Neural progenitor cell (in vitro differentiated cells): ENCODE measurements around the gene C3orf70. TPM values are rescaled to one million over a fixed set of nuclear protein-coding genes. Genes with fewer than 3 reads are reported as not detected.

Source experiments
- DNase-seq: peaks from one replicate; pipeline ENCODE4 v3.0.0-alpha.2; 2016; ENCODE audit warnings: low spot score
- H2AFZ ChIP-seq: fragments of 200-600 bp; sonication (generic); replicated peaks from 2 replicates; pipeline ENCODE4 v1.6.1; 2016; ENCODE audit warnings: antibody characterized with exemption
- H3F3A ChIP-seq: fragments of 200-600 bp; sonication (generic); 2 replicates; pipeline ENCODE4 v1.6.1; 2016; ENCODE audit warnings: antibody characterized with exemption, low read depth
- H3K27ac ChIP-seq: fragments of 200-600 bp; sonication (generic); 2 replicates; pipeline ENCODE4 v1.5.1; 2016; ENCODE audit warnings: mild to moderate bottlenecking
- H3K27me3 ChIP-seq: fragments of 200-600 bp; sonication (generic); 2 replicates; pipeline ENCODE4 v1.6.1; 2016; ENCODE audit warnings: mild to moderate bottlenecking, moderate library complexity
- H3K36me3 ChIP-seq: fragments of 200-600 bp; sonication (generic); 2 replicates; pipeline ENCODE4 v1.5.1; 2016
- H3K4me1 ChIP-seq: fragments of 200-600 bp; sonication (generic); 2 replicates; pipeline ENCODE4 v1.6.1; 2016; ENCODE audit warnings: mixed run types
- H3K4me2 ChIP-seq: fragments of 200-600 bp; sonication (generic); 2 replicates; pipeline ENCODE4 v1.6.1; 2016
- H3K4me3 ChIP-seq: fragments of 200-600 bp; sonication (generic); 2 replicates; pipeline ENCODE4 v1.5.1; 2016
- H3K79me2 ChIP-seq: fragments of 200-600 bp; sonication (generic); 2 replicates; pipeline ENCODE4 v1.6.1; 2016; ENCODE audit warnings: low read depth
- H3K9ac ChIP-seq: fragments of 200-600 bp; sonication (generic); 2 replicates; pipeline ENCODE4 v1.6.1; 2016
- H3K9me3 ChIP-seq: fragments of 200-600 bp; sonication (generic); 2 replicates; pipeline ENCODE4 v1.5.1; 2016; ENCODE audit warnings: low read depth
- H4K20me1 ChIP-seq: fragments of 200-600 bp; sonication (generic); 2 replicates; pipeline ENCODE4 v1.6.1; 2016; ENCODE audit warnings: low read depth
- H3K27ac Mint-ChIP-seq: 3 replicates; pipeline ENCODE4 v1.8.0; 2021; ENCODE audit warnings: mixed read lengths
- H3K27me3 Mint-ChIP-seq: 2 replicates; pipeline ENCODE4 v1.8.0; 2022; ENCODE audit warnings: low read depth, mild to moderate bottlenecking, inconsistent platforms, moderate library complexity, mixed read lengths; ENCODE audit not compliant: insufficient read depth
- H3K36me3 Mint-ChIP-seq: 3 replicates; pipeline ENCODE4 v1.8.0; 2021; ENCODE audit warnings: mixed read lengths
- H3K4me1 Mint-ChIP-seq: 3 replicates; pipeline ENCODE4 v1.8.0; 2021; ENCODE audit warnings: mixed read lengths
- H3K4me3 Mint-ChIP-seq: 3 replicates; pipeline ENCODE4 v1.8.0; 2021; ENCODE audit warnings: mild to moderate bottlenecking, moderate library complexity, mixed read lengths
- H3K9me3 Mint-ChIP-seq: 3 replicates; pipeline ENCODE4 v1.8.0; 2020; ENCODE audit warnings: mixed read lengths
- EZH2 ChIP-seq: fragments of 200-600 bp; sonication (generic); IDR thresholded peaks from 2 replicates; pipeline ENCODE4 v1.6.1; 2017; ENCODE audit warnings: antibody characterized with exemption, mild to moderate bottlenecking, moderate library complexity
- EZH2phosphoT487 ChIP-seq: fragments of 200-600 bp; sonication (generic); IDR thresholded peaks from 2 replicates; pipeline ENCODE4 v1.6.1; 2017; ENCODE audit warnings: antibody characterized with exemption
- total RNA-seq: library from RNA; depleted of rRNA; stranded (reverse); fragments of >200 nt; gene quantifications from 2 replicates; pipeline ENCODE4 v1.2.3, GENCODE V29; 2015; ENCODE audit warnings: low replicate concordance
- TF ChIP-seq, protein P1 (sequence below): fragments of 200-600 bp; sonication (generic); IDR thresholded peaks from 2 replicates; pipeline ENCODE4 v1.5.1; 2017; ENCODE audit warnings: antibody characterized with exemption, mild to moderate bottlenecking

C3orf70 gene, protein sequence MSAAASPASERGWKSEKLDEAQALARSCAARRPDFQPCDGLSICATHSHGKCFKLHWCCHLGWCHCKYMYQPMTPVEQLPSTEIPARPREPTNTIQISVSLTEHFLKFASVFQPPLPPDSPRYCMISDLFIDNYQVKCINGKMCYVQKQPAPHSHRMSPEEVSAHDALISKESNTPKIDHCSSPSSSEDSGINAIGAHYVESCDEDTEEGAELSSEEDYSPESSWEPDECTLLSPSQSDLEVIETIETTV
- 4.7 and 4.8 TPM in 2 replicates for total RNA-seq

DNA sequence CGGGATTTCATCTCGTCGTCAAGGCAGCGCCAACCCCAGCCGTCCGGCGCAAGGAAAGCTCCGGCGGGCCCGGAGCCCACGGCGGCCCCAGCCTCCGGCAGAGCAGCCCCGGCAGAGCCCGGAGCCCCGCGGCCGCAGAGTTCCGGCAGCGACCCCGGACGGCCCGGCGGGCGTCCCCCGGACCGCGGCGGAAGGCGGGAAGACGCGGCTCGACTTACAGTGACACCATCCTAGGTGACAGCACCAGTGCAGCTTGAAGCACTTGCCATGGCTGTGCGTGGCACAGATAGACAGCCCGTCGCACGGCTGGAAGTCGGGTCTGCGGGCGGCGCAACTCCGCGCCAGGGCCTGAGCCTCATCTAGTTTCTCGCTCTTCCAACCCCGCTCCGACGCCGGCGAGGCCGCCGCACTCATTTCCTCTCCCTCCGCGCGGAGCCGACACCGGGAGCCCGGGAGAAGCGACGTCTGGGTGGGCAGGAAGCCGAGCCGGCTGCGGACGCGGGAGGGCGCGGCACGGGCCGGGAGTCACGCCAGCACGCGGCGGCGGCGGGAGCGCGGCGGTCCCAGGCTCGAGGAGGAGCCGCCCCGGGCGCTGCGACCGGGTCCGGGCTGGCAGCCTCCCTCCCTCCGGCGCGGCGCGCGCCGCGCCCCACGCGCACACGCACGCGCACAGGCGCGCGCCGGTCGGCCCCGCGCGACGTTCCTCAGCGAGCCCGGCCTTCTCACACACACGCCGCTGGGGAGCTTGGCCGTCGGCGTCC, at the start of gene C3orf70:
Gene C3orf70 (minus strand): TSS at position 651 of the 761 bp plus-strand sequence. CDS start 237 bp downstream, at position 414.
- Mint-ChIP-seq H3K36me3 (no peaks in the 10 kb centered on the region), H3K9me3 (no peaks in the 10 kb centered on the region), H3K4me3 (peak within 1 kb of the TSS; percentile 91), H3K27me3 (peaks cover 6% of the 10 kb centered on the region), H3K4me1 (peaks cover 3% of the 10 kb centered on the region), H3K27ac (peak within 1 kb of the TSS; percentile 68)
- H3F3A ChIP-seq, result peaks cover 37% of the 10 kb centered on the region
- peak within 1 kb of the TSS; percentile 92 for H2AFZ ChIP-seq
- peak within 1 kb of the TSS; percentile 86 for H3K4me2 ChIP-seq
- H3K27me3 ChIP-seq, result peaks cover 50% of the 10 kb centered on the region
- H3K79me2 ChIP-seq, result no peaks in the 10 kb centered on the region
- no peak within 1 kb of the TSS for H3K9ac ChIP-seq
- peak; percentile 79 for DNase-seq
- peak within 1 kb of the TSS; percentile 58 for H3K4me3 ChIP-seq
- no peaks in the 10 kb centered on the region for H3K36me3 ChIP-seq
- no peaks in the 10 kb centered on the region for H3K9me3 ChIP-seq
- peak; percentile 74 for TF ChIP-seq EZH2phosphoT487
- TF ChIP-seq EZH2, result peak; percentile 86
- TF ChIP-seq, protein P1, sequence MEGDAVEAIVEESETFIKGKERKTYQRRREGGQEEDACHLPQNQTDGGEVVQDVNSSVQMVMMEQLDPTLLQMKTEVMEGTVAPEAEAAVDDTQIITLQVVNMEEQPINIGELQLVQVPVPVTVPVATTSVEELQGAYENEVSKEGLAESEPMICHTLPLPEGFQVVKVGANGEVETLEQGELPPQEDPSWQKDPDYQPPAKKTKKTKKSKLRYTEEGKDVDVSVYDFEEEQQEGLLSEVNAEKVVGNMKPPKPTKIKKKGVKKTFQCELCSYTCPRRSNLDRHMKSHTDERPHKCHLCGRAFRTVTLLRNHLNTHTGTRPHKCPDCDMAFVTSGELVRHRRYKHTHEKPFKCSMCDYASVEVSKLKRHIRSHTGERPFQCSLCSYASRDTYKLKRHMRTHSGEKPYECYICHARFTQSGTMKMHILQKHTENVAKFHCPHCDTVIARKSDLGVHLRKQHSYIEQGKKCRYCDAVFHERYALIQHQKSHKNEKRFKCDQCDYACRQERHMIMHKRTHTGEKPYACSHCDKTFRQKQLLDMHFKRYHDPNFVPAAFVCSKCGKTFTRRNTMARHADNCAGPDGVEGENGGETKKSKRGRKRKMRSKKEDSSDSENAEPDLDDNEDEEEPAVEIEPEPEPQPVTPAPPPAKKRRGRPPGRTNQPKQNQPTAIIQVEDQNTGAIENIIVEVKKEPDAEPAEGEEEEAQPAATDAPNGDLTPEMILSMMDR, result no peak
- H3K4me1 ChIP-seq, result peaks cover 24% of the 10 kb centered on the region
- no peak within 1 kb of the TSS for H3K27ac ChIP-seq
- H4K20me1 ChIP-seq, result no peaks in the 10 kb centered on the region

DNA sequence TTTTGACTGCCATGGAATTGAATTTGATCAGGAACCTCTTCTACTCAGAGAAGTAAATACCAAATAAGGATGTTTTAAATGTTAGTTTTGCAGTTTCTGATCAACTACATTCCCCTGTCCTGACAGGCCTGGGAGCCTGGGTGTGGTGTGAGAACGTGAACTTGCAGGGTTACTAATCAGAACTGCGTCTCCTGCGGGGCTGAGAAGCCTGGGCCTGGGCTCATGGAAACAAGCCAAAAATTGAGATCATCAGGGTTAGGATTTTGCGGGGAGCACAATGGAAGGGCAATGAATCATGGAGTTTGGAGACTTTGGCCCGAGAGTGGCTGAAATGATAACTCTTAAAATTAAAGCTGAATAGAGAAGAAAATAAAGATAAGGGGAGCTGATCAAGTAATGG, 47.8 kb upstream of the C3orf70 start:
- TF ChIP-seq EZH2phosphoT487, result no peak
- no peak for TF ChIP-seq EZH2
- TF ChIP-seq, protein P1, result no peak
- Histone ChIP-seq H3K36me3 (no peaks in the 10 kb centered on the region), H4K20me1 (no peaks in the 10 kb centered on the region), H2AFZ (no peak overlapping the region), H3K79me2 (no peaks in the 10 kb centered on the region), H3K9me3 (no peaks in the 10 kb centered on the region), H3K27ac (no peak overlapping the region), H3F3A (no peaks in the 10 kb centered on the region), H3K4me2 (no peak overlapping the region), H3K4me3 (no peak overlapping the region), H3K9ac (no peak overlapping the region), H3K4me1 (no peaks in the 10 kb centered on the region), H3K27me3 (no peaks in the 10 kb centered on the region)
- DNase-seq, result no peak
- Mint-ChIP-seq H3K4me1 (no peaks in the 10 kb centered on the region), H3K4me3 (no peak overlapping the region), H3K27me3 (no peaks in the 10 kb centered on the region), H3K36me3 (no peaks in the 10 kb centered on the region), H3K27ac (no peak overlapping the region), H3K9me3 (no peaks in the 10 kb centered on the region)

DNA sequence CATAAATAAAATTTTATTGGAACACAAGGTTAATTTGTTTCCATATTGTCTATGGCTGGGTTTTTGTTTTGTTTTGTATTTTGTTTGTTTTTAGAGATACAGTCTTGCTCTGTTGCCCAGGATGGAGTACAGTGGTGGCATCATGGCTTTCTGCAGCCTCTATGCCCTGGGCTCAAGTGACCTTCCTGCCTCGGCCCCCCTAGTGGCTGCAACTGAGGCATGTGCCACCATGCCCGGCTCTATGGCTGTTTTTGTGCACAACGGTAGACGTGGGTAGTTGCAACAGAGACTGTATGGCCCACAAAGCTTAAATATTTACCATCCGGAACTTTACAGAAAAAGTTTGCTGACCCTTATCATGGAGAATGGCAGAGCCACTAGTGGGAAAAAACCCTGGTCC, 46.8 kb upstream of the C3orf70 start:
- Mint-ChIP-seq H3K27ac (no peak overlapping the region), H3K27me3 (no peaks in the 10 kb centered on the region), H3K4me1 (no peaks in the 10 kb centered on the region), H3K9me3 (peaks cover 4% of the 10 kb centered on the region), H3K4me3 (no peak overlapping the region), H3K36me3 (no peaks in the 10 kb centered on the region)
- H3K27me3 ChIP-seq, result no peaks in the 10 kb centered on the region
- DNase-seq, result no peak
- no peaks in the 10 kb centered on the region for H3K9me3 ChIP-seq
- no peak overlapping the region for H3K4me2 ChIP-seq
- H4K20me1 ChIP-seq, result no peaks in the 10 kb centered on the region
- no peak overlapping the region for H2AFZ ChIP-seq
- H3F3A ChIP-seq, result no peaks in the 10 kb centered on the region
- H3K4me3 ChIP-seq, result no peak overlapping the region
- H3K36me3 ChIP-seq, result no peaks in the 10 kb centered on the region
- no peak overlapping the region for H3K27ac ChIP-seq
- no peaks in the 10 kb centered on the region for H3K4me1 ChIP-seq
- TF ChIP-seq, protein P1, result peak; percentile 25
- no peak for TF ChIP-seq EZH2phosphoT487
- H3K79me2 ChIP-seq, result no peaks in the 10 kb centered on the region
- no peak overlapping the region for H3K9ac ChIP-seq
